CD4-positive, alpha-beta T cell (primary cell): ENCODE data around the gene SMURF2. TPM values are rescaled to one million over a fixed set of nuclear protein-coding genes. Genes with fewer than 3 reads are reported as not detected.

ENCODE experiments used
- ATAC-seq: fragments of 200-7000 bp; cut with Tn5 transposase; one replicate; pipeline ENCODE4 v1.10.0; 2022; ENCODE audit warnings: mild to moderate bottlenecking; ENCODE audit not compliant: poor library complexity
- CTCF ChIA-PET: fragments of 350-600 bp; sonication (Branson Sonifier 250); formaldehyde crosslinking; loops from one replicate; lab custom pipeline; 2021; ENCODE audit warnings: antibody characterized with exemption, inconsistent platforms; lab: Charles Lee
- POLR2A ChIA-PET: fragments of 350-600 bp; sonication (Branson Sonifier 250); formaldehyde crosslinking; loops from one replicate; lab custom pipeline; 2021; ENCODE audit warnings: antibody characterized with exemption, inconsistent platforms; lab: Charles Lee
- DNase-seq, 14 experiments: peaks; one replicate each; pipeline ENCODE4 v3.0.0-alpha.2; 2013 to 2020; ENCODE audit warnings: mixed read lengths in 2 of 14
- H3K27ac ChIP-seq, 2 donors: one replicate each; pipeline versions ENCODE4 v1.5.1 to v1.7.0; 2013; ENCODE audit warnings: low read length in 2 of 2, low read depth in 1 of 2, mild to moderate bottlenecking in 1 of 2
- H3K27me3 ChIP-seq, 2 experiments: 1 replicate in 1 of 2; 2 replicates in 1 of 2; pipeline versions ENCODE4 v1.6.1 to v1.7.0; 2013; ENCODE audit warnings: low read length in 2 of 2, control low read depth in 1 of 2, mild to moderate bottlenecking in 1 of 2, moderate library complexity in 1 of 2; ENCODE audit not compliant: insufficient read depth in 2 of 2, control insufficient read depth in 1 of 2
- H3K36me3 ChIP-seq: one replicate; pipeline ENCODE4 v1.6.1; 2013; ENCODE audit warnings: low read length, control low read depth; ENCODE audit not compliant: insufficient read depth
- H3K4me1 ChIP-seq: one replicate; pipeline ENCODE4 v1.6.1; 2013; ENCODE audit warnings: low read length, control low read depth; ENCODE audit not compliant: insufficient read depth
- H3K4me3 ChIP-seq: one replicate; pipeline ENCODE4 v1.5.1; 2013; ENCODE audit warnings: mild to moderate bottlenecking, low read length, moderate library complexity
- H3K9me3 ChIP-seq, 2 experiments: 1 replicate in 1 of 2; 2 replicates in 1 of 2; pipeline versions ENCODE4 v1.6.1 to v1.7.0; 2013; ENCODE audit warnings: low read length in 2 of 2, mild to moderate bottlenecking in 2 of 2, control low read depth in 1 of 2, moderate library complexity in 1 of 2; ENCODE audit not compliant: control insufficient read depth in 1 of 2, insufficient read depth in 1 of 2
- H3K27ac Mint-ChIP-seq: one replicate; pipeline ENCODE4 v1.8.0; 2020; ENCODE audit warnings: mixed read lengths
- H3K27me3 Mint-ChIP-seq: one replicate; pipeline ENCODE4 v1.8.0; 2021; ENCODE audit warnings: mixed read lengths
- H3K36me3 Mint-ChIP-seq: one replicate; pipeline ENCODE4 v1.8.0; 2021; ENCODE audit warnings: low read depth, mixed read lengths
- H3K4me1 Mint-ChIP-seq: one replicate; pipeline ENCODE4 v1.8.0; 2021; ENCODE audit warnings: low read depth, mixed read lengths
- H3K4me3 Mint-ChIP-seq: one replicate; pipeline ENCODE4 v1.8.0; 2020; ENCODE audit warnings: mild to moderate bottlenecking, mixed read lengths
- H3K9me3 Mint-ChIP-seq: one replicate; pipeline ENCODE4 v1.8.0; 2020; ENCODE audit warnings: mixed read lengths
- CTCF ChIP-seq: fragments of 200-600 bp; IDR thresholded peaks from one replicate; pipeline ENCODE4 v1.8.0; 2022; ENCODE audit warnings: antibody characterized with exemption, mild to moderate bottlenecking
- intact Hi-C, 2 experiments: fragments of 100-400 bp; cut with DNase I in 1 of 2; cut with micrococcal nuclease in 1 of 2; formaldehyde crosslinking; loops; one replicate each; pipeline versions ENCODE4 v1.15.1 to v1.9.0; 2023 to 2025; cut with DNase I, micrococcal nuclease
- total RNA-seq, 174 experiments: library from RNA in 2 of 174; stranded (reverse) in 2 of 174; gene quantifications; one replicate each; pipeline ENCODE4 v1.2.3 and lab custom pipeline; 2021 to 2026

SMURF2 gene
- total RNA-seq, 2 experiments from 2014 or later, result 28.0 to 29.7 TPM

GRCh38 chr17:64537488-64537887, 124.6 kb downstream of the SMURF2 start:
- no peak for ATAC-seq
- Histone ChIP-seq H3K36me3 (peaks cover 64% of the 10 kb centered on the region), H3K4me3 (no peak overlapping the region), H3K9me3 (no peaks in the 10 kb centered on the region), H3K27ac (no peak overlapping the region), H3K27me3 (no peaks in the 10 kb centered on the region), H3K4me1 (no peaks in the 10 kb centered on the region)
- H3K9me3 Mint-ChIP-seq, result no peaks in the 10 kb centered on the region
- no peaks in the 10 kb centered on the region for H3K27me3 Mint-ChIP-seq
- H3K4me3 Mint-ChIP-seq, result no peak overlapping the region
- intact Hi-C loops, result loop anchor here in 1 of 2 experiments (10.0 kb wide), 2 partner anchors 107 to 197 kb away; no protein-coding TSS in a partner anchor
- no peak for TF ChIP-seq CTCF
- DNase-seq, result no peak
- POLR2A ChIA-PET, result interaction anchor here (1.7 to 2.2 kb wide), 2 partner anchors 31 to 32 kb away, joined by 4 to 5 read pairs; partner anchors contain the start of genes CEP95 and DDX5
- H3K4me1 Mint-ChIP-seq, result no peaks in the 10 kb centered on the region
- CTCF ChIA-PET, result no interaction called here
- H3K27ac Mint-ChIP-seq, result peak overlapping the region; percentile 38
- H3K36me3 Mint-ChIP-seq, result peaks cover 80% of the 10 kb centered on the region

- Mint-ChIP-seq H3K27me3 (no peaks in the 10 kb centered on the region), H3K27ac (peak overlapping the region; percentile 38), H3K4me3 (no peak overlapping the region), H3K4me1 (no peaks in the 10 kb centered on the region), H3K9me3 (no peaks in the 10 kb centered on the region), H3K36me3 (peaks cover 80% of the 10 kb centered on the region)
- ATAC-seq (no peak), DNase-seq (no peak)
- ChIA-PET POLR2A (interaction anchor here (2.2 kb wide), 1 partner anchor 30 kb away, joined by 5 read pairs; the partner anchor contains the start of genes CEP95 and DDX5), CTCF (no interaction called here)
- H3K27me3 ChIP-seq, result no peaks in the 10 kb centered on the region
- H3K9me3 ChIP-seq, result no peaks in the 10 kb centered on the region
- H3K27ac ChIP-seq, result no peak overlapping the region
- intact Hi-C loops, result loop anchor here in 1 of 2 experiments (10.0 kb wide), 2 partner anchors 108 to 198 kb away; no protein-coding TSS in a partner anchor
- no peak for TF ChIP-seq CTCF
- H3K4me3 ChIP-seq, result no peak overlapping the region
- H3K36me3 ChIP-seq, result peaks cover 68% of the 10 kb centered on the region
- H3K4me1 ChIP-seq, result no peaks in the 10 kb centered on the region
Observed at GRCh38 chr17:64536913-64537312, 125.2 kb downstream of the SMURF2 start.

- peak; percentile 42 for ATAC-seq
- intact Hi-C loops, result loop anchor here in 1 of 2 experiments (10.0 kb wide), 2 partner anchors 109 to 199 kb away; no protein-coding TSS in a partner anchor
- Mint-ChIP-seq H3K27me3 (no peaks in the 10 kb centered on the region), H3K36me3 (peaks cover 91% of the 10 kb centered on the region), H3K9me3 (no peaks in the 10 kb centered on the region), H3K4me1 (no peaks in the 10 kb centered on the region), H3K27ac (no peak overlapping the region), H3K4me3 (no peak overlapping the region)
- TF ChIP-seq CTCF, result no peak
- no peaks in the 10 kb centered on the region for H3K27me3 ChIP-seq
- no peak overlapping the region for H3K4me3 ChIP-seq
- no peak overlapping the region for H3K27ac ChIP-seq
- no peaks in the 10 kb centered on the region for H3K9me3 ChIP-seq
- DNase-seq, result no peak
- no peaks in the 10 kb centered on the region for H3K4me1 ChIP-seq
- CTCF ChIA-PET, result no interaction called here
- H3K36me3 ChIP-seq, result peaks cover 83% of the 10 kb centered on the region
- POLR2A ChIA-PET, result interaction anchor here (2.3 kb wide), 1 partner anchor 29 kb away, joined by 11 read pairs; the partner anchor contains the start of genes CEP95 and DDX5
Observed at GRCh38 chr17:64535357-64535756, 126.8 kb downstream of the SMURF2 start.
